Thymus (tissue), 2 donors: ENCODE results near the gene ROMO1. TPM values are rescaled to one million over a fixed set of nuclear protein-coding genes. Genes with fewer than 3 reads are reported as not detected.

Source experiments
- polyA plus RNA-seq: library from polyadenylated mRNA; stranded (reverse); fragments of 200-250 nt; gene quantifications from one replicate; pipeline ENCODE4 v1.2.3, GENCODE V29; 2013
- total RNA-seq: library from RNA; stranded (reverse); fragments of 120-200 nt; gene quantifications from one replicate; pipeline ENCODE4 v1.2.4, GENCODE V29; 2013
- donor health status: healthy.

ROMO1 gene
- total and polyA plus RNA-seq, 2 donors, result 213 to 296 TPM

Other genes with a start within 250 kb of the ROMO1 start
- gene CEP250, start 243.8 kb upstream of the ROMO1 start, total RNA-seq, result 17.6 TPM
- gene CEP250, start 243.8 kb upstream of the ROMO1 start, polyA plus RNA-seq, result 12.5 TPM
- gene C20orf173, start 169.8 kb upstream of the ROMO1 start, total RNA-seq, result not detected
- gene C20orf173, start 169.8 kb upstream of the ROMO1 start, polyA plus RNA-seq, result not detected
- gene ERGIC3, start 157.3 kb upstream of the ROMO1 start, total RNA-seq, result 157 TPM
- 181 TPM for gene ERGIC3, start 157.3 kb upstream of the ROMO1 start, polyA plus RNA-seq
- gene SPAG4, start 83.6 kb upstream of the ROMO1 start, total RNA-seq, result 0.85 TPM
- gene SPAG4, start 83.6 kb upstream of the ROMO1 start, polyA plus RNA-seq, result 4.4 TPM
- 43.6 TPM for gene CPNE1, start 34.5 kb upstream of the ROMO1 start, total RNA-seq
- 238 TPM for gene CPNE1, start 34.5 kb upstream of the ROMO1 start, polyA plus RNA-seq
- gene RBM12, start 34.5 kb upstream of the ROMO1 start, total RNA-seq, result 52.3 TPM
- 24.8 TPM for gene RBM12, start 34.5 kb upstream of the ROMO1 start, polyA plus RNA-seq
- gene NFS1, start 53 bp upstream of the ROMO1 start, total RNA-seq, result 13.2 TPM
- gene NFS1, start 53 bp upstream of the ROMO1 start, polyA plus RNA-seq, result 25.5 TPM
- gene RBM39, start 42.9 kb downstream of the ROMO1 start, total RNA-seq, result 449 TPM
- gene RBM39, start 42.9 kb downstream of the ROMO1 start, polyA plus RNA-seq, result 830 TPM
- gene PHF20, start 72.6 kb downstream of the ROMO1 start, total RNA-seq, result 35.6 TPM
- 39.7 TPM for gene PHF20, start 72.6 kb downstream of the ROMO1 start, polyA plus RNA-seq